Thoracic aorta (tissue), 2 donors: ENCODE measurements around the gene KCNJ14. TPM values are rescaled to one million over a fixed set of nuclear protein-coding genes. Genes with fewer than 3 reads are reported as not detected.
A peak's percentile ranks its signal among the peaks of the same experiment; 100 is the strongest.

Experiments
- ATAC-seq: fragments of 150-250 bp; one replicate; pipeline ENCODE4 v1.8.0; 2017; ENCODE audit warnings: low read depth; ENCODE audit not compliant: insufficient number of reproducible peaks, low FRiP score
- DNase-seq: peaks from one replicate; pipeline ENCODE4 v3.0.0-alpha.2; 2020; ENCODE audit warnings: low spot score
- H3K27ac ChIP-seq, 2 donors: fragments of 200-600 bp; sonication (generic); 1 replicate in 1 of 2; 2 replicates in 1 of 2; pipeline ENCODE4 v1.5.1; 2016; ENCODE audit warnings: mild to moderate bottlenecking in 2 of 2, moderate library complexity in 2 of 2
- H3K27me3 ChIP-seq: fragments of 200-600 bp; sonication (generic); replicated peaks from 2 replicates; pipeline ENCODE4 v1.6.0; 2016; ENCODE audit warnings: mild to moderate bottlenecking; ENCODE audit not compliant: insufficient read depth
- H3K36me3 ChIP-seq: fragments of 200-600 bp; sonication (generic); one replicate; pipeline ENCODE4 v1.5.1; 2016
- H3K4me1 ChIP-seq, 2 donors: fragments of 200-600 bp; sonication (generic); 1 replicate in 1 of 2; 2 replicates in 1 of 2; pipeline versions ENCODE4 v1.5.1 to v1.6.0; 2016; ENCODE audit warnings: low read depth in 2 of 2, mild to moderate bottlenecking in 1 of 2; ENCODE audit not compliant: control insufficient read depth in 1 of 2
- H3K4me3 ChIP-seq: fragments of 200-600 bp; sonication (generic); 2 replicates; pipeline ENCODE4 v1.5.1; 2016; ENCODE audit warnings: mild to moderate bottlenecking
- H3K9me3 ChIP-seq: fragments of 200-600 bp; sonication (generic); 2 replicates; pipeline ENCODE4 v1.5.1; 2016
- CTCF ChIP-seq: fragments of 200-600 bp; sonication (generic); IDR thresholded peaks from one replicate; pipeline ENCODE4 v1.5.1; 2019; ENCODE audit warnings: antibody characterized with exemption
- total RNA-seq, 2 donors: library from RNA; depleted of rRNA; stranded (reverse); fragments of >200 nt; gene quantifications; one replicate each; pipeline versions ENCODE4 v1.1.0 to v1.2.3, GENCODE V29; 2016

The KCNJ14 gene
- 1 to 10 TPM in 1 of 2 donors, under 1 TPM in 1; 0.27 to 1.2 TPM for total RNA-seq

GRCh38 chr19:48455171-48455907 is at the start of gene KCNJ14:
KCNJ14 (plus strand) TSS chr19:48455574; CDS start chr19:48461725, 6,151 bp downstream.
- no peaks in the 10 kb centered on the region for H3K27me3 ChIP-seq
- no peak for DNase-seq
- H3K36me3 ChIP-seq, result peaks cover 33% of the 10 kb centered on the region
- H3K4me3 ChIP-seq, result no peak within 1 kb of the TSS
- ATAC-seq, result no peak
- H3K27ac ChIP-seq, result no peak within 1 kb of the TSS
- no peaks in the 10 kb centered on the region for H3K9me3 ChIP-seq
- no peaks in the 10 kb centered on the region for H3K4me1 ChIP-seq
- TF ChIP-seq CTCF, result no peak

- Histone ChIP-seq H3K9me3 (no peaks in the 10 kb centered on the region), H3K27ac (no peak overlapping the region), H3K4me1 (no peaks in the 10 kb centered on the region), H3K27me3 (no peaks in the 10 kb centered on the region), H3K36me3 (no peaks in the 10 kb centered on the region), H3K4me3 (no peak overlapping the region)
- DNase-seq (no peak), ATAC-seq (no peak)
- no peak for TF ChIP-seq CTCF
These were observed 49.5 kb upstream of the KCNJ14 start for GRCh38 chr19:48405850-48406249.

DNA sequence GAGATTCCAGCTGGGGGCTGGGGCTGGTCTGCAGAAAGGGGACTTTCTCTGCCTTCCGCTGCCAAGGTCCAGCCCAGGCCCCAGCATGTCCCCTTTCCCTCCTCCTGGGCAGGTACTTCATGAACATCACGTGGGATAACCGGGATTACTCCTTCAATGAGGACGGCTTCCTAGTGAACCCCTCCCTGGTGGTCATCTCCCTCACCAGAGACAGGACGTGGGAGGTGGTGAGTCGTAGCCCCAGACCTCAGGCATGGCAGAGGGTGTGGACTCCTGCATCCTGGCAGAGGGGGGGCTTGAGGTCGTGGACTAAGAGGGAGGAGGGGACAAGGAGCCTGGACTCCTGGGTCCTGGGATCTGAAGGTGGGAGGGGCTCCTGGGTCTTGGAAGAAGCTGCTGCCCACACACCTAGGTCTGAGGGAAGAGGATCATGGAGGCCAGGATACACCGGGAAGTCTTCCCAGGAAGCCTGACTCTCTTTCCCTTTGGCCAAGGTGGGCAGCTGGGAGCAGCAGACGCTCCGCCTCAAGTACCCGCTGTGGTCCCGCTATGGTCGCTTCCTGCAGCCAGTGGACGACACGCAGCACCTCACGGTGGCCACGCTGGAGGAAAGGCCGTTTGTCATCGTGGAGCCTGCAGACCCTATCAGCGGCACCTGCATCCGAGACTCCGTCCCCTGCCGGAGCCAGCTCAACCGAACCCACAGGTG is 41.3 kb upstream of the KCNJ14 start:
- ATAC-seq (no peak), DNase-seq (no peak)
- no peaks in the 10 kb centered on the region for H3K36me3 ChIP-seq
- H3K4me3 ChIP-seq, result no peak overlapping the region
- no peak overlapping the region for H3K27ac ChIP-seq
- no peak for TF ChIP-seq CTCF
- peaks cover 4% of the 10 kb centered on the region for H3K27me3 ChIP-seq
- H3K9me3 ChIP-seq, result no peaks in the 10 kb centered on the region
- H3K4me1 ChIP-seq, result peaks cover 0 to 6% of the 10 kb centered on the region in 2 donors

DNA sequence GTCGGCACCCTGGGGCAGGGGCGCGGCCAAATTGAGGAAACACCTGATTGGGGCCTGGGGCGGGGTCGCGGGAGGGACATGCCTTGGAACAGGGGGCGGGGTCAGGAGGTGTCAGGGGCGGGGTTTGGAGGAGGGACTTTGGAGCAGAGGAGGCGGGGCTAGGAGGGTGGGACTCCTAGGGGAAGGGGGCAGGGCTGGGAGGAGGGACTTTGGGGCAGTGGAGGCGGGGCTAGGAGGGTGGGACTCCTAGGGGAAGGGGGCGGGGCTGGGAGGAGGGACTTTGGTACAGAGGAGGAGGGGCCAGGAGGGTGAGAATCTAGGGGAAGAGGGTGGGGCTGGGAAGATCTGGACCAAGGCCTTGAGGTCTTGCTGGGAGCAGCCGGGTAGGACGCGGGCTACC is 40.0 kb upstream of the KCNJ14 start:
- DNase-seq, result no peak
- Histone ChIP-seq H3K9me3 (no peaks in the 10 kb centered on the region), H3K36me3 (no peaks in the 10 kb centered on the region), H3K4me3 (peak overlapping the region; percentile 61), H3K4me1 (peaks cover 0 to 6% of the 10 kb centered on the region in 2 donors), H3K27ac (no peak overlapping the region), H3K27me3 (peaks cover 4% of the 10 kb centered on the region)
- no peak for ATAC-seq
- no peak for TF ChIP-seq CTCF

DNA sequence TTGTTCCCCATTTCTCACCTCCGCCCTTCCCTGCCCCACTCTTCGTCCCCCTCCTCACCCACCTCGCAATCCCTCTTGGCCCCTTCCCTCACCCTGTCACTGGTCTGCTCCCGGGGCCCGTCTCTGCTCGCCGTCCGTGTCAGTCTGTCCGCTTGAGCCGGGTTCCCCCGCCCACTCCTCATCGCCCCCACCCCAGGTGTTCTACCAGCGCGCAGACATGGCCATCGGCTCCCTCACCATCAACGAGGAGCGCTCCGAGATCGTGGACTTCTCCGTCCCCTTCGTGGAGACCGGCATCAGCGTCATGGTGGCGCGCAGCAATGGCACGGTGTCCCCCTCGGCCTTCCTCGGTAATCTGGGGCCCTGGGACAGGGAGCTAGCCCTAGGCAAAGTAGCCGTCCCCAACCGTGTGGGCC is 39.6 kb upstream of the KCNJ14 start:
- TF ChIP-seq CTCF, result no peak
- no peak for ATAC-seq
- no peak for DNase-seq
- Histone ChIP-seq H3K36me3 (no peaks in the 10 kb centered on the region), H3K4me3 (peak overlapping the region; percentile 61), H3K9me3 (no peaks in the 10 kb centered on the region), H3K4me1 (peaks cover 0 to 6% of the 10 kb centered on the region in 2 donors), H3K27me3 (peaks cover 4% of the 10 kb centered on the region), H3K27ac (no peak overlapping the region)
